ENCODE results near the gene KRTAP10-6.

DNA sequence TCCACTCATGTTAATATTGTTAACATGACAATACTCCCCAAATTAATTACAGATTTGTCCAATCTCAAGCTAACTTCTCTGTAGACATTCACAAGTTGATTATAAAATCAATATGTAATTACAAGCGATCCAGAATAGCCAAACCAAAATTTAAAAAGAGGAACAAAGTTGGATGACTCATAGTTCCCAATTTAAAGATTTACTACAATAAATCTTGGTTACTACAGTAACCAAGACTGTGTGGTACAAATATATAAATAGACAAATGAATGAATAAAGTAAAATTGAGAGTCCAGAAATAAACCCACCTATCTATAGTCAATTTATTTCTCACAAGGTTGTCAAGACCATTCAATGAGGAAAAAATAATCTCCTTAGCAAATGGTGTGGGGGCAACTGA lies 25.9 kb downstream of the KRTAP10-6 start:
- TF ChIP-seq, protein P1, sequence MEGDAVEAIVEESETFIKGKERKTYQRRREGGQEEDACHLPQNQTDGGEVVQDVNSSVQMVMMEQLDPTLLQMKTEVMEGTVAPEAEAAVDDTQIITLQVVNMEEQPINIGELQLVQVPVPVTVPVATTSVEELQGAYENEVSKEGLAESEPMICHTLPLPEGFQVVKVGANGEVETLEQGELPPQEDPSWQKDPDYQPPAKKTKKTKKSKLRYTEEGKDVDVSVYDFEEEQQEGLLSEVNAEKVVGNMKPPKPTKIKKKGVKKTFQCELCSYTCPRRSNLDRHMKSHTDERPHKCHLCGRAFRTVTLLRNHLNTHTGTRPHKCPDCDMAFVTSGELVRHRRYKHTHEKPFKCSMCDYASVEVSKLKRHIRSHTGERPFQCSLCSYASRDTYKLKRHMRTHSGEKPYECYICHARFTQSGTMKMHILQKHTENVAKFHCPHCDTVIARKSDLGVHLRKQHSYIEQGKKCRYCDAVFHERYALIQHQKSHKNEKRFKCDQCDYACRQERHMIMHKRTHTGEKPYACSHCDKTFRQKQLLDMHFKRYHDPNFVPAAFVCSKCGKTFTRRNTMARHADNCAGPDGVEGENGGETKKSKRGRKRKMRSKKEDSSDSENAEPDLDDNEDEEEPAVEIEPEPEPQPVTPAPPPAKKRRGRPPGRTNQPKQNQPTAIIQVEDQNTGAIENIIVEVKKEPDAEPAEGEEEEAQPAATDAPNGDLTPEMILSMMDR (IDR thresholded peaks at IDR 0.05), result no peak
- no peak for TF ChIP-seq POLR2A (IDR thresholded peaks at IDR 0.05)
